Stimulated activated CD8-positive, alpha-beta memory T cell treated with anti-CD3 and anti-CD28 coated beads, Interleukin-15, amount 100 ng/mL, for 4 hours (primary cell): Measurements from ENCODE around the gene WDR37.
A peak's percentile ranks its signal among the peaks of the same experiment; 100 is the strongest.
"Not testable (repeated sequence)": the region's sequence is repeated elsewhere in the genome, so short reads cannot be mapped to it uniquely, and the experiment has no call there.

Experiments used
- DNase-seq, 2 donors: peaks; one replicate each; pipeline ENCODE4 v3.0.0-alpha.2; 2020; ENCODE audit warnings: low read depth in 2 of 2

WDR37 gene

GRCh38 chr10:1041514-1041913, 14.7 kb upstream of the WDR37 start:
- no peak for DNase-seq

GRCh38 chr10:1043532-1043995, 12.6 kb upstream of the WDR37 start:
- DNase-seq, result no peak

- DNase-seq, result no peak
Measured at GRCh38 chr10:1044146-1044545, 12.0 kb upstream of the WDR37 start.

GRCh38 chr10:1044964-1045363, 11.2 kb upstream of the WDR37 start:
- no peak for DNase-seq

- no peak for DNase-seq
Measured at GRCh38 chr10:1045415-1045814, 10.8 kb upstream of the WDR37 start.

GRCh38 chr10:1047937-1048336, 8.2 kb upstream of the WDR37 start:
- no peak for DNase-seq

GRCh38 chr10:1048349-1048731, 7.8 kb upstream of the WDR37 start:
- DNase-seq, result peak in 1 of 2 donors; percentile 65

- peak; percentile 92 to 96 for DNase-seq
Measured at GRCh38 chr10:1048732-1049424, 7.3 kb upstream of the WDR37 start, which contains the start of gene IDI1. TSS of gene IDI1 (minus strand) at chr10:1049119. CDS start at chr10:1049003, 116 bp downstream.

GRCh38 chr10:1049425-1049958, 6.7 kb upstream of the WDR37 start:
- no peak for DNase-seq

GRCh38 chr10:1050145-1050544, 6.0 kb upstream of the WDR37 start:
- DNase-seq, result no peak

- no peak for DNase-seq
Measured at GRCh38 chr10:1050554-1050953, 5.6 kb upstream of the WDR37 start.

GRCh38 chr10:1054684-1055083, 1.5 kb upstream of the WDR37 start:
- DNase-seq, result no peak

- no peak for DNase-seq
Measured at GRCh38 chr10:1057106-1057657, 997 bp downstream of the WDR37 start.

- DNase-seq, result no peak
Measured at GRCh38 chr10:1058017-1058416, 1.8 kb downstream of the WDR37 start.

GRCh38 chr10:1059902-1060301, 3.7 kb downstream of the WDR37 start:
- DNase-seq, result no peak

- DNase-seq, result no peak
Measured at GRCh38 chr10:1061930-1062774, 6.0 kb downstream of the WDR37 start.

- peak in 1 of 2 donors; percentile 8 for DNase-seq
Measured at GRCh38 chr10:1063232-1063865, 7.2 kb downstream of the WDR37 start.

GRCh38 chr10:1064964-1065247, 8.7 kb downstream of the WDR37 start:
- DNase-seq, result no peak

- DNase-seq, result not testable (repeated sequence)
Measured at GRCh38 chr10:1066734-1067133, 10.5 kb downstream of the WDR37 start.

- DNase-seq, result no peak
Measured at GRCh38 chr10:1068380-1069361, 12.5 kb downstream of the WDR37 start.

GRCh38 chr10:1070919-1071318, 14.7 kb downstream of the WDR37 start:
- DNase-seq, result no peak
